NT2/D1 (cell line): ENCODE data around the gene CMTM1.
"Not testable (repeated sequence)": the region's sequence is repeated elsewhere in the genome, so short reads cannot be mapped to it uniquely, and the experiment has no call there.

ENCODE experiments used
- DNase-seq: peaks from one replicate; pipeline ENCODE4 v3.0.0-alpha.2; 2011; ENCODE audit warnings: low read depth, low spot score
- H3K27me3 ChIP-seq: 2 replicates; pipeline ENCODE4 v1.6.0; 2011; ENCODE audit warnings: mild to moderate bottlenecking; ENCODE audit not compliant: insufficient read length, insufficient read depth
- H3K36me3 ChIP-seq: 2 replicates; pipeline ENCODE4 v1.6.1; 2011; ENCODE audit warnings: mild to moderate bottlenecking, low read length, mixed read lengths; ENCODE audit not compliant: insufficient read depth, insufficient read length
- H3K4me1 ChIP-seq: 2 replicates; pipeline ENCODE4 v1.5.1; 2011; ENCODE audit not compliant: insufficient read depth, insufficient read length
- H3K4me3 ChIP-seq: 2 replicates; pipeline ENCODE4 v1.5.1; 2011; ENCODE audit warnings: low read depth; ENCODE audit not compliant: insufficient read length
- H3K9ac ChIP-seq: 2 replicates; pipeline ENCODE4 v1.6.0; 2011; ENCODE audit warnings: low read depth; ENCODE audit not compliant: insufficient read length
- H3K9me3 ChIP-seq: 2 replicates; pipeline ENCODE4 v1.5.1; 2011; ENCODE audit warnings: mild to moderate bottlenecking, low read length; ENCODE audit not compliant: insufficient read depth
- SUZ12 ChIP-seq: IDR thresholded peaks from 2 replicates; pipeline ENCODE4 v1.6.1; 2011; ENCODE audit not compliant: insufficient read length, insufficient read depth; ENCODE audit errors: extremely low read depth
- YY1 ChIP-seq: IDR thresholded peaks from 2 replicates; pipeline ENCODE4 v1.6.1; 2011; ENCODE audit not compliant: insufficient read length, insufficient read depth
- ZNF274 ChIP-seq: IDR thresholded peaks from 2 replicates; pipeline ENCODE4 v1.6.1; 2011; ENCODE audit warnings: mild to moderate bottlenecking, low read depth, low read length

The CMTM1 gene

GRCh38 chr16:66554021-66554420, 12.2 kb upstream of the CMTM1 start:
- Histone ChIP-seq H3K4me3 (no peak overlapping the region), H3K27me3 (peaks cover 4% of the 10 kb centered on the region), H3K4me1 (no peaks in the 10 kb centered on the region), H3K36me3 (no peaks in the 10 kb centered on the region), H3K9me3 (peaks cover 5% of the 10 kb centered on the region; the same call in 1 of the 2 replicates), H3K9ac (no peak overlapping the region)
- TF ChIP-seq YY1 (no peak), ZNF274 (no peak)
- no peak for DNase-seq

- TF ChIP-seq YY1 (no peak), SUZ12 (no peak), ZNF274 (no peak)
- no peaks in the 10 kb centered on the region for H3K36me3 ChIP-seq
- peaks cover 5% of the 10 kb centered on the region; the same call in 1 of the 2 replicates for H3K9me3 ChIP-seq
- no peak for DNase-seq
- H3K9ac ChIP-seq, result no peak overlapping the region
- no peak overlapping the region for H3K4me3 ChIP-seq
- H3K4me1 ChIP-seq, result no peaks in the 10 kb centered on the region
- H3K27me3 ChIP-seq, result peaks cover 4% of the 10 kb centered on the region
Observed at GRCh38 chr16:66554495-66554894, 11.7 kb upstream of the CMTM1 start.

GRCh38 chr16:66560107-66560506, 6.1 kb upstream of the CMTM1 start:
- Histone ChIP-seq H3K4me3 (no peak overlapping the region), H3K9ac (no peak overlapping the region), H3K4me1 (no peaks in the 10 kb centered on the region), H3K9me3 (no peaks in the 10 kb centered on the region), H3K27me3 (peaks cover 18% of the 10 kb centered on the region), H3K36me3 (no peaks in the 10 kb centered on the region)
- DNase-seq, result no peak
- no peak for TF ChIP-seq YY1

GRCh38 chr16:66561381-66562080, 4.7 kb upstream of the CMTM1 start:
- Histone ChIP-seq H3K9me3 (no peaks in the 10 kb centered on the region), H3K4me3 (no peak overlapping the region), H3K9ac (no peak overlapping the region), H3K36me3 (no peaks in the 10 kb centered on the region), H3K27me3 (peaks cover 32% of the 10 kb centered on the region), H3K4me1 (no peaks in the 10 kb centered on the region)
- no peak for DNase-seq
- TF ChIP-seq SUZ12, result no peak
- TF ChIP-seq ZNF274, result no peak
- TF ChIP-seq YY1, result no peak

GRCh38 chr16:66562409-66562808, 3.8 kb upstream of the CMTM1 start:
- H3K4me3 ChIP-seq, result no peak overlapping the region
- DNase-seq, result no peak
- TF ChIP-seq YY1 (no peak), ZNF274 (no peak)
- H3K27me3 ChIP-seq, result peaks cover 40% of the 10 kb centered on the region
- H3K9me3 ChIP-seq, result no peaks in the 10 kb centered on the region
- H3K9ac ChIP-seq, result no peak overlapping the region
- no peaks in the 10 kb centered on the region for H3K36me3 ChIP-seq
- H3K4me1 ChIP-seq, result no peaks in the 10 kb centered on the region

- Histone ChIP-seq H3K4me3 (no peak overlapping the region), H3K27me3 (peaks cover 45% of the 10 kb centered on the region), H3K36me3 (no peaks in the 10 kb centered on the region), H3K4me1 (no peaks in the 10 kb centered on the region), H3K9ac (no peak overlapping the region), H3K9me3 (no peaks in the 10 kb centered on the region)
- TF ChIP-seq YY1, result no peak
- TF ChIP-seq ZNF274, result no peak
- TF ChIP-seq SUZ12, result no peak
- DNase-seq, result no peak
Observed at GRCh38 chr16:66562986-66563385, 3.3 kb upstream of the CMTM1 start.

- Histone ChIP-seq H3K9me3 (no peaks in the 10 kb centered on the region), H3K9ac (no peak overlapping the region), H3K4me3 (no peak overlapping the region), H3K36me3 (no peaks in the 10 kb centered on the region), H3K4me1 (no peaks in the 10 kb centered on the region), H3K27me3 (peaks cover 45% of the 10 kb centered on the region)
- DNase-seq, result no peak
- TF ChIP-seq ZNF274, result no peak
- TF ChIP-seq YY1, result no peak
- no peak for TF ChIP-seq SUZ12
Observed at GRCh38 chr16:66563574-66564334, 2.5 kb upstream of the CMTM1 start.

- H3K36me3 ChIP-seq, H3K9ac ChIP-seq, H3K9me3 ChIP-seq, DNase-seq, H3K4me3 ChIP-seq, H3K4me1 ChIP-seq: not testable (repeated sequence)
- H3K27me3 ChIP-seq, result peaks cover 41% of the 10 kb centered on the region
Observed at GRCh38 chr16:66567270-66567669, 1.0 kb downstream of the CMTM1 start.
